ENCODE data around the gene GAMT. TPM values are rescaled to one million over a fixed set of nuclear protein-coding genes. Genes with fewer than 3 reads are reported as not detected.

GAMT gene
- total RNA-seq, 4 donors from 2014 or later = 43.8 to 120 (median 94.4) TPM

DNA sequence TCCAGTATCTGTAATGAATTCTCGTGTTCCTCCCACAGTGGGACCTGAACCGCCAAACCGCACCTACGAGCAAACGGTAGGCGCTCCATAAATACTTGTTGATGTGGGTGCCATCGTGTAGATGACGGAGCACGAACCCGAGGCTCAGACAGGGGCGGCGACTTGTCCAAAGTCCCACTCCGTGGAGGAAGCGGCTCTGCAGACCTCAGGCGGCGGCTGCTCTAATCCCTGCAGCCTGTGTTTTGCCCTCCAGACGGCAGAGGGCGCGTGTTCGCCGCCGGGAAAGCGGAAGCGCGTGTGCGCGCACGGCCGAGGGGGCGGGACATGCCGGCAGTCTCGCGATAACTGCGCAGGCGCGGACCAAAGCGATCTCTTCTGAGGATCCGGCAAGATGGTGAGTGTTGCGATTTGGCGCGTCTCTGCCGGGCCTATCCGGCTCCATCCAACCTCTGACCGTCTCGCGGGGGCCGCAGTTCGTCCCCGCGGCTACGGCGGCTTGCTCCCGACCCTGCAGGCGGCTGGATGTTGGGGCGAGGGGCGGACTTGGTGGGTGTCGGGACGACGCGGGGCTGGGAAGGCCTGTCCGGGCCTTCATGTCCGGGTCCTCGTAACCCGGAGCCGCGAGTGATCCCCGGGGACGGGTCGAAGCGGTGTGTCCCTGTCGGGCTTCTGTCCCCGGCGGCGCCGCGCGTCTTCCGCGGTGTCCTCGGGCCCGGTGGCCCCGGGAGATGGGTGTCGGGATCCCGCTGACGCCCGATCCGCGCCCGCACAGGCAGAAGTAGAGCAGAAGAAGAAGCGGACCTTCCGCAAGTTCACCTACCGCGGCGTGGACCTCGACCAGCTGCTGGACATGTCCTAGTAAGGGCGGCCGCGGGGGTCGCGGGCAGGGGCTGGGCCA is 36.9 kb upstream of the GAMT start, which contains the start of gene RPS15:
TSS of gene RPS15 (plus strand) at position 362 of the 898 bp plus-strand sequence. CDS start at position 392, 30 bp downstream.
- Histone ChIP-seq H3K27me3 (no peaks in the 10 kb centered on the region), H3K27ac (peak within 1 kb of the TSS; percentile 63 to 93 (median 88)), H3K4me1 (peaks cover 0 to 28% (median 18%) of the 10 kb centered on the region in 4 donors), H3K9me3 (no peaks in the 10 kb centered on the region), H3K36me3 (peaks cover 13 to 69% (median 26%) of the 10 kb centered on the region in 3 donors), H3K4me3 (peak within 1 kb of the TSS; percentile 74 to 99 (median 91))
- 2% methylated on average over 38 to 48 of the region's 100 CpGs for WGBS, 2 donors
- TF ChIP-seq EP300 (IDR thresholded peaks at IDR 0.05) = peak; percentile 88 to 99
- TF ChIP-seq POLR2A (IDR thresholded peaks at IDR 0.05) = peak; percentile 76 to 94
- TF ChIP-seq, protein P1, sequence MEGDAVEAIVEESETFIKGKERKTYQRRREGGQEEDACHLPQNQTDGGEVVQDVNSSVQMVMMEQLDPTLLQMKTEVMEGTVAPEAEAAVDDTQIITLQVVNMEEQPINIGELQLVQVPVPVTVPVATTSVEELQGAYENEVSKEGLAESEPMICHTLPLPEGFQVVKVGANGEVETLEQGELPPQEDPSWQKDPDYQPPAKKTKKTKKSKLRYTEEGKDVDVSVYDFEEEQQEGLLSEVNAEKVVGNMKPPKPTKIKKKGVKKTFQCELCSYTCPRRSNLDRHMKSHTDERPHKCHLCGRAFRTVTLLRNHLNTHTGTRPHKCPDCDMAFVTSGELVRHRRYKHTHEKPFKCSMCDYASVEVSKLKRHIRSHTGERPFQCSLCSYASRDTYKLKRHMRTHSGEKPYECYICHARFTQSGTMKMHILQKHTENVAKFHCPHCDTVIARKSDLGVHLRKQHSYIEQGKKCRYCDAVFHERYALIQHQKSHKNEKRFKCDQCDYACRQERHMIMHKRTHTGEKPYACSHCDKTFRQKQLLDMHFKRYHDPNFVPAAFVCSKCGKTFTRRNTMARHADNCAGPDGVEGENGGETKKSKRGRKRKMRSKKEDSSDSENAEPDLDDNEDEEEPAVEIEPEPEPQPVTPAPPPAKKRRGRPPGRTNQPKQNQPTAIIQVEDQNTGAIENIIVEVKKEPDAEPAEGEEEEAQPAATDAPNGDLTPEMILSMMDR (IDR thresholded peaks at IDR 0.05) = peak; percentile 96 to 98 (median 97)
- peak; percentile 87 to 89 for DNase-seq (ENCODE audit: low spot score in 2 of 2)

DNA sequence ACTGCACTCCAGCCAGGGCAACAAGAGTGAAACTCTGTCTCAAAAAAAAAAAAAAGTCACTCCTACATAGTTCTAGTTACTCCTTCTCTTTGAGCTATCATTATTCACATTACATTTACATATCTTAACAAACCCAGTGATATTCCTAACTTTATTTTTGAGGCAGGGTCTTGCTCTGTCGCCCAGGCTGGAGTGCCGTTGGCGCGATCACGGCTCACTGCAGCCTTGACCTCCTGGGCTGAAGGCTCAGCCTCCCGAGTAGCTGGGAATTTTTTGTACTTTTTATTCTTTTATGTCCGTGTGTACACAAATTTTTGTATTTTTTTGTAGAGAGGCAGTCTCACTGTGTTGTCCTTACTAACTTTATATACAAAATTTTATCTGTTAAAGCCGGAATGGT is 36.3 kb upstream of the GAMT start:
- WGBS, 2 donors = 41 to 42% methylated on average over 8 of the region's 8 CpGs
- Histone ChIP-seq H3K4me1 (peaks cover 0 to 28% (median 18%) of the 10 kb centered on the region in 4 donors), H3K36me3 (peaks cover 13 to 70% (median 29%) of the 10 kb centered on the region in 3 donors), H3K9me3 (no peaks in the 10 kb centered on the region), H3K27me3 (no peaks in the 10 kb centered on the region), H3K27ac (peak overlapping the region in 2 of 4 donors; percentile 29 to 88), H3K4me3 (peak overlapping the region in 1 of 4 donors; percentile 99)
- no peak for DNase-seq (ENCODE audit: low spot score in 2 of 2)
- TF ChIP-seq, protein P1 (IDR thresholded peaks at IDR 0.05) = no peak
- TF ChIP-seq POLR2A (IDR thresholded peaks at IDR 0.05) = no peak
- no peak for TF ChIP-seq EP300 (IDR thresholded peaks at IDR 0.05)

DNA sequence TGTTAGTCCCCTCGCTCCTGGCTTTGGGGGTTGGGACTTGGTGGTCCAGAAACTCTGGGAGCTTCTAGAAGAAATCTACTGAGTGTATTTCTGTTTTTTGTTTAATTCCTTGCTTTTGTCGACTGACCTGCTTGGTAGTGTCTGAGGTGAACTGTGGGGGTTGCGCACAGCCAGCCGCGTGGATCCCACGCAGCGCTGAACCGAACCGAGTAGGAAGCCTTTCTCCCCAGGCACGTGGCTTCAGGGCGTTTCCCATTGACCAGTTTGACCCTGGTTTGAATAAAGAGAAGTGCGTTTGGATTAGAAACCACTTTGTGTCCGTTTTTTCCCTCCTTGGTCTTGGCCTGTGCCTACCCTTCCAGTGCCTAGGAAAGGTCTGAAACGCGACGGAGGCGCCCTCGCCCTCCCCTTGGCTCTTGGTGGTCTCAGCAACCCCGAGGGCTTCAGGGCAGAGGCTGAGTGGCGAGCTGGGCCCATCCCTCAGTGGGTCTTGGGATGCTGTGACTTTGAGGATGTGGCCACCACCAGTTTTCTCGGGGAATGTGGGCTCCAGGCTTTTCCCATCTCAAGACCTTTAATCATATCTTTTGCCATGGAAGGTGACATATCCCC is 34.1 kb upstream of the GAMT start:
- H3K9me3 ChIP-seq = no peaks in the 10 kb centered on the region
- H3K27me3 ChIP-seq = no peaks in the 10 kb centered on the region
- no peak for DNase-seq (ENCODE audit: low spot score in 2 of 2)
- no peak overlapping the region for H3K4me3 ChIP-seq
- peaks cover 0 to 21% (median 18%) of the 10 kb centered on the region in 4 donors for H3K4me1 ChIP-seq
- peaks cover 11 to 71% (median 26%) of the 10 kb centered on the region in 3 donors for H3K36me3 ChIP-seq
- no peak for TF ChIP-seq POLR2A (IDR thresholded peaks at IDR 0.05)
- TF ChIP-seq, protein P1 (IDR thresholded peaks at IDR 0.05) = no peak
- TF ChIP-seq EP300 (IDR thresholded peaks at IDR 0.05) = no peak
- H3K27ac ChIP-seq = peak overlapping the region in 1 of 4 donors; percentile 44
- WGBS, 2 donors = 80 to 83% methylated on average over 21 of the region's 21 CpGs

DNA sequence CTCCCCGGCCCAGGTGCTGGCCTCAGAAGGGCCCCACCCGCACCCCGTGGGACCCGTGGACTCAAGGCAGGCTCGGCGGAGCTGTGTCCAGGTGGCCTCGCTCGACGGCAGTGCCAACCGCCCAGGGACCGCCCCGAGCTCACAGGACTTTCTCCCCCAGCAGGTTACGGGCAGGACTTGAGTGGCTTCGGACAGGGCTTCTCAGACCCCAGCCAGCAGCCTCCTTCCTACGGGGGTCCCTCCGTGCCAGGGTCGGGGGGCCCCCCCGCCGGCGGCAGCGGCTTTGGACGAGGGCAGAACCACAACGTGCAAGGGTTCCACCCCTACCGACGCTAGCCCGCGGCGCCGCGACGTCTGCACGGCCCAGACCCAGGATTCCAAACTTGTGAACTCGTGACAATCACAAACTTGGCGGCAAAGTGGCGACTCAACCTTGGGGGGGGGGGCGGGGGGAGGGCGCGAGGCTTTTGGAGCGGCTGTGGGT is 33.3 kb upstream of the GAMT start:
- Histone ChIP-seq H3K27me3 (no peaks in the 10 kb centered on the region), H3K36me3 (peaks cover 6 to 71% (median 24%) of the 10 kb centered on the region in 3 donors), H3K4me3 (no peak overlapping the region), H3K27ac (peak overlapping the region in 1 of 4 donors; percentile 44), H3K4me1 (peaks cover 0 to 12% (median 11%) of the 10 kb centered on the region in 4 donors), H3K9me3 (no peaks in the 10 kb centered on the region)
- no peak for DNase-seq (ENCODE audit: low spot score in 2 of 2)
- WGBS, 2 donors = 77 to 84% methylated on average over 24 to 39 of the region's 39 CpGs
- TF ChIP-seq EP300 (IDR thresholded peaks at IDR 0.05) = no peak
- no peak for TF ChIP-seq POLR2A (IDR thresholded peaks at IDR 0.05)
- TF ChIP-seq, protein P1 (IDR thresholded peaks at IDR 0.05) = no peak
